Adipocyte (in vitro differentiated cells): ENCODE measurements around the gene ZNF627.
"Not testable (repeated sequence)": the region's sequence is repeated elsewhere in the genome, so short reads cannot be mapped to it uniquely, and the experiment has no call there.

Experiments
- DNase-seq: peaks from one replicate; pipeline ENCODE4 v3.0.0-alpha.2; 2015; ENCODE audit warnings: low read depth
- H3K27me3 ChIP-seq: replicated peaks from 2 replicates; pipeline ENCODE4 v1.7.0; 2013; ENCODE audit warnings: mild to moderate bottlenecking, low read length, moderate library complexity; ENCODE audit not compliant: control insufficient read depth, insufficient read depth
- H3K36me3 ChIP-seq: 2 replicates; pipeline ENCODE4 v1.7.0; 2013; ENCODE audit warnings: low read length, mild to moderate bottlenecking, moderate library complexity; ENCODE audit not compliant: control insufficient read depth, insufficient read depth, severe bottlenecking
- H3K4me1 ChIP-seq: 2 replicates; pipeline ENCODE4 v1.7.0; 2013; ENCODE audit warnings: mild to moderate bottlenecking, low read length, moderate library complexity; ENCODE audit not compliant: control insufficient read depth, insufficient read depth
- H3K4me3 ChIP-seq: 2 replicates; pipeline ENCODE4 v1.7.0; 2013; ENCODE audit warnings: mild to moderate bottlenecking, low read length, moderate library complexity
- H3K9ac ChIP-seq: 2 replicates; pipeline ENCODE4 v1.7.0; 2013; ENCODE audit warnings: mild to moderate bottlenecking, low read length, moderate library complexity
- H3K9me3 ChIP-seq: 2 replicates; pipeline ENCODE4 v1.7.0; 2013; ENCODE audit warnings: mild to moderate bottlenecking, low read length, moderate library complexity; ENCODE audit not compliant: control insufficient read depth

The ZNF627 gene

GRCh38 chr19:11558881-11559828 is 38.1 kb upstream of the ZNF627 start, which contains the start of gene ELOF1:
TSS of gene ELOF1 (minus strand) at chr19:11559230. CDS start at chr19:11554347, 4,883 bp downstream.
- no peaks in the 10 kb centered on the region for H3K9me3 ChIP-seq
- DNase-seq = peak; percentile 100
- no peaks in the 10 kb centered on the region for H3K27me3 ChIP-seq
- H3K36me3 ChIP-seq = peaks cover 9% of the 10 kb centered on the region
- H3K4me1 ChIP-seq = peaks cover 15% of the 10 kb centered on the region
- H3K9ac ChIP-seq = peak within 1 kb of the TSS; percentile 92
- peak within 1 kb of the TSS; percentile 94 for H3K4me3 ChIP-seq

- peaks cover 1% of the 10 kb centered on the region for H3K36me3 ChIP-seq
- DNase-seq = peak; percentile 82
- peaks cover 15% of the 10 kb centered on the region for H3K4me1 ChIP-seq
- H3K9me3 ChIP-seq = no peaks in the 10 kb centered on the region
- H3K27me3 ChIP-seq = no peaks in the 10 kb centered on the region
- H3K4me3 ChIP-seq = no peak overlapping the region
- no peak overlapping the region for H3K9ac ChIP-seq
Observed at GRCh38 chr19:11560404-11561051, 36.8 kb upstream of the ZNF627 start.

GRCh38 chr19:11563532-11563931 is 33.8 kb upstream of the ZNF627 start:
- no peaks in the 10 kb centered on the region for H3K9me3 ChIP-seq
- H3K4me1 ChIP-seq = peaks cover 6% of the 10 kb centered on the region
- no peak overlapping the region for H3K4me3 ChIP-seq
- no peak for DNase-seq
- H3K27me3 ChIP-seq = no peaks in the 10 kb centered on the region
- no peaks in the 10 kb centered on the region for H3K36me3 ChIP-seq
- H3K9ac ChIP-seq = no peak overlapping the region

GRCh38 chr19:11564082-11564807 is 33.0 kb upstream of the ZNF627 start:
- not testable (repeated sequence) for H3K36me3 ChIP-seq, DNase-seq

DNA sequence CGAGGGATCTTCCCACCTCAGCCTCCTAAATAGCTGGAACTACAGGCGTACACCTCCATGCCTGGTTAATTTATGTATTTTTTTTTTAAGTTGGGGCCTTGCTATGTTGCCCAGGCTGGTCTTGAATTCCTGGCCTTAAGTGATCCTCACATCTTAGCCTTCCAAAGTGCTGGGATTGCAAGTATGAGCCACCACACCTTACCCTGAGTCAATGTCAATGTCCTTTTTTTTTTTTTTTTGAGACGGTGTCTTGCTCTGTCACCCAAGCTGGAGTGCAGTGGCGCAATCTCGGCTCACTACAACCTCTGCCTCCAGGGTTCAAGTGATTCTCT is 31.7 kb upstream of the ZNF627 start:
- not testable (repeated sequence) for H3K9ac ChIP-seq, DNase-seq, H3K27me3 ChIP-seq, H3K4me1 ChIP-seq, H3K4me3 ChIP-seq, H3K9me3 ChIP-seq, H3K36me3 ChIP-seq

More at GRCh38 chr19:11564082-11564807, 33.0 kb upstream of the ZNF627 start:
- not testable (repeated sequence) for H3K4me1 ChIP-seq, H3K27me3 ChIP-seq, H3K9ac ChIP-seq, H3K9me3 ChIP-seq, H3K4me3 ChIP-seq

DNA sequence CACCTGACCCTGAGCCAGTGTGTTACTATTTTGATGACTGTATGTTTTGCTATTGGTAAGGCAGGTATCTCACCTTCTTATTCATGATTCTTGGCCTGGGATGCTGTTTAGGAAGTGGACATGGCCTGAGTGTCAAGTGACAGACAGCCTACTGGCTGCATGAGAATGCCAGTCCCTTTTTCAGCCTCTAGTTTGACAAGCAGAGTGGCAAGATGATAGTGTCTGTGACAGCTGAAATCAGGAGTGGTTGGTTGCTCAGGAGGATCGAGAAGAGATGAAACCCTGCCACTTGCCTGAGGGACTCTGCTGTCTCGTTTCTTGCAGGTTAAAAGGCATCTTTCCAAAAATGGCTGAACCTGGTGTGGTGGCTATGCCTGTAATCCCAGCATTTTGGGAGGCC is 31.1 kb upstream of the ZNF627 start:
- Histone ChIP-seq H3K4me1 (no peaks in the 10 kb centered on the region), H3K9me3 (no peaks in the 10 kb centered on the region), H3K4me3 (no peak overlapping the region), H3K9ac (no peak overlapping the region), H3K27me3 (no peaks in the 10 kb centered on the region), H3K36me3 (no peaks in the 10 kb centered on the region)
- DNase-seq = no peak

GRCh38 chr19:11570039-11570462 is 27.2 kb upstream of the ZNF627 start:
- no peak for DNase-seq
- no peak overlapping the region for H3K9ac ChIP-seq
- H3K27me3 ChIP-seq = no peaks in the 10 kb centered on the region
- no peaks in the 10 kb centered on the region for H3K4me1 ChIP-seq
- H3K4me3 ChIP-seq = no peak overlapping the region
- no peaks in the 10 kb centered on the region for H3K36me3 ChIP-seq
- H3K9me3 ChIP-seq = no peaks in the 10 kb centered on the region

DNA sequence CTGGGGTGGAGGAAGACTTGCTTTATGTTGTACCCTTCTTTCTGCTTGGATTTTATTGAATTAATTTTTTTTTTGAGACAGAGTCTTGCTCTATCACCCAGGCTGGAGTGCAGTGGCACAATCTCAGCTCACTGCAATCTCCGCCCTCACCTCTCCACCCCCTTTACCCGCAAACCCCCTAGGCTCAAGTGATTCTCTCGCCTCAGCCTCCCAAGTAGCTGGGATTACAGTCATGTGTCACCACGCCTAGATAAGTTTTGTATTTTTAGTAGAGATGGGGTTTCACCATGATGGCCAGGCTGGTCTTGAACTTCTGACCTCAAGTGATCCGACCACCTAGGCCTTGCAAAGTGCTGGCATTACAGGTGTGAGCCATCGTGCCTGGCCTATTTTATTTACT is 23.9 kb upstream of the ZNF627 start:
- not testable (repeated sequence) for H3K27me3 ChIP-seq, H3K9ac ChIP-seq, H3K4me3 ChIP-seq, DNase-seq, H3K9me3 ChIP-seq, H3K4me1 ChIP-seq, H3K36me3 ChIP-seq

- not testable (repeated sequence) for H3K9ac ChIP-seq, H3K4me1 ChIP-seq, H3K36me3 ChIP-seq, H3K9me3 ChIP-seq, DNase-seq, H3K4me3 ChIP-seq
- H3K27me3 ChIP-seq = peaks cover 12% of the 10 kb centered on the region
Observed at GRCh38 chr19:11573763-11574162, 23.5 kb upstream of the ZNF627 start.

DNA sequence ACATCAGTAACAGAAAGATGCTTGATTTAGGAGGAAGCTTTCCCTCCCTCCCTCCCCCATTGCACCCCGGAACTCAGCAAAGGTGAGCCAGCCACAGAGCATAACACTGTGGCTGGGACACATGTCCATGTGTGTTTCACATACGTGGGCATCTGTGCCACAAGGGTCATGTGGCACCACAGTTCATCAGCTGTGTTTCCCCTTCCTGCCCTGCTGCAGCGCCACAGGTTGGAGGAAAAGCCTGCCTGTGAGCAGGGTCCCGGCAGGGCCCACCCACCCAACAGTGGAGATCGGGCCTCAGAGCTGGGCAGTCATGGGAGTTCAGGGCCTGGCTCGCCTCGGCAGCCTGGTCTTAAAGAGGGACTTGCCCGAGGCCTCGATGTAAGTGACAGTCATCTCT is 22.6 kb upstream of the ZNF627 start:
- DNase-seq = no peak
- Histone ChIP-seq H3K4me3 (no peak overlapping the region), H3K9ac (no peak overlapping the region), H3K36me3 (no peaks in the 10 kb centered on the region), H3K4me1 (peaks cover 7% of the 10 kb centered on the region), H3K27me3 (peaks cover 16% of the 10 kb centered on the region), H3K9me3 (no peaks in the 10 kb centered on the region)

- Histone ChIP-seq H3K9ac (no peak overlapping the region), H3K27me3 (peaks cover 16% of the 10 kb centered on the region), H3K9me3 (no peaks in the 10 kb centered on the region), H3K4me1 (peaks cover 13% of the 10 kb centered on the region), H3K4me3 (no peak overlapping the region), H3K36me3 (no peaks in the 10 kb centered on the region)
- no peak for DNase-seq
Observed at GRCh38 chr19:11576227-11576626, 21.1 kb upstream of the ZNF627 start.
